K562 (cell line): Measurements from ENCODE around the gene CPT1A. TPM values are rescaled to one million over a fixed set of nuclear protein-coding genes. Genes with fewer than 3 reads are reported as not detected.

Experiments
- ATAC-seq: fragments of 200-7000 bp; cut with Tn5 transposase; 3 replicates; pipeline ENCODE4 v1.9.1; 2020; ENCODE audit warnings: moderate library complexity
- BruUV-seq: library from RNA; stranded (reverse); fragments of 400-500 nt; replicated peaks from 2 replicates; lab custom pipeline; 2021; lab: Mats Ljungman, UMichigan
- CTCF ChIA-PET: fragments of 300-600 bp; formaldehyde crosslinking; extraction: SDS; loops from one replicate; lab custom pipeline; 2021; ENCODE audit warnings: low intra/inter-chr PET ratio; lab: Yijun Ruan, JAX
- POLR2A ChIA-PET: fragments of 300-600, 350-650 bp; sonication (Branson Sonifier 250); formaldehyde crosslinking; extraction: SDS; loops from one replicate; lab custom pipeline; 2021; ENCODE audit warnings: antibody characterized with exemption, inconsistent platforms; lab: Yijun Ruan, JAX
- DNase-seq, 4 experiments: peaks; one replicate each; pipeline versions ENCODE4 v3.0.0 to v3.0.0-alpha.2; 2011 to 2018; ENCODE audit warnings: low spot score in 3 of 4, mixed read lengths in 3 of 4; ENCODE audit errors: extremely low read depth in 1 of 4
- FAIRE-seq: peaks from 2 replicates; lab custom pipeline; 2011; peaks lifted over from hg19 to GRCh38; lab: Jason Lieb, UNC
- H2AFZ ChIP-seq: 2 replicates; pipeline ENCODE4 v1.6.0; 2011; ENCODE audit warnings: low read depth, low read length, control low read depth, inconsistent platforms
- H3K27ac ChIP-seq: fragments of 200-600 bp; 3 replicates; pipeline ENCODE4 v1.8.0; 2011; ENCODE audit warnings: low read depth, mild to moderate bottlenecking, control low read depth, inconsistent platforms, low read length, moderate library complexity, mixed read lengths; ENCODE audit errors: extremely low read depth
- H3K27me3 ChIP-seq, 2 experiments: fragments of 300-600 bp in 1 of 2; 2 replicates in 1 of 2; 3 replicates in 1 of 2; pipeline versions ENCODE4 v1.6.0 to v1.8.0; 2011; ENCODE audit warnings: inconsistent platforms in 2 of 2, low read length in 2 of 2, mild to moderate bottlenecking in 1 of 2, mixed read lengths in 1 of 2, moderate library complexity in 1 of 2; ENCODE audit not compliant: control insufficient read depth in 2 of 2, insufficient read depth in 2 of 2
- H3K36me3 ChIP-seq: fragments of 300-600 bp; 3 replicates; pipeline ENCODE4 v1.8.0; 2011; ENCODE audit warnings: mild to moderate bottlenecking, low read length, inconsistent platforms; ENCODE audit not compliant: control insufficient read depth, insufficient read depth
- H3K4me1 ChIP-seq, 2 experiments: fragments of 200-600 bp in 1 of 2; replicated peaks in 1 of 2; 2 replicates in 1 of 2; 3 replicates in 1 of 2; pipeline versions ENCODE4 v1.5.1 to v1.8.0; 2011; ENCODE audit warnings: inconsistent platforms in 2 of 2, low read length in 2 of 2, mild to moderate bottlenecking in 1 of 2, mixed read lengths in 1 of 2, moderate library complexity in 1 of 2; ENCODE audit not compliant: control insufficient read depth in 2 of 2, insufficient read depth in 2 of 2
- H3K4me2 ChIP-seq: 2 replicates; pipeline ENCODE4 v1.6.1; 2011; ENCODE audit warnings: low read length, control low read depth, inconsistent platforms, mixed read lengths; ENCODE audit not compliant: insufficient read depth
- H3K4me3 ChIP-seq: fragments of 200-600 bp; sonication (generic), shearing (Covaris generic); 2 replicates; pipeline ENCODE4 v1.5.1; 2016; ENCODE audit warnings: control low read depth, inconsistent platforms
- H3K79me2 ChIP-seq: fragments of 200-600 bp; 3 replicates; pipeline ENCODE4 v1.8.0; 2011; ENCODE audit warnings: low read length, inconsistent platforms; ENCODE audit not compliant: control insufficient read depth, insufficient read depth
- H3K9ac ChIP-seq, 2 experiments: 2 replicates each; pipeline versions ENCODE4 v1.6.0 to v1.6.1; 2011; ENCODE audit warnings: low read depth in 2 of 2, low read length in 2 of 2, control low read depth in 1 of 2, inconsistent platforms in 1 of 2, mild to moderate bottlenecking in 1 of 2, mixed read lengths in 1 of 2; ENCODE audit not compliant: insufficient read depth in 1 of 2
- H3K9me1 ChIP-seq: one replicate; pipeline ENCODE4 v1.6.0; 2011; ENCODE audit warnings: inconsistent platforms, mild to moderate bottlenecking, low read length, moderate library complexity; ENCODE audit not compliant: control insufficient read depth, insufficient read depth
- H3K9me3 ChIP-seq: replicated peaks from 2 replicates; pipeline ENCODE4 v1.5.1; 2011; ENCODE audit warnings: low read depth, low read length, inconsistent platforms; ENCODE audit not compliant: control insufficient read depth, insufficient read depth
- H4K20me1 ChIP-seq: replicated peaks from 2 replicates; pipeline ENCODE4 v1.6.1; 2011; ENCODE audit warnings: low read length, inconsistent platforms, mixed read lengths; ENCODE audit not compliant: control insufficient read depth, insufficient read depth
- ATF3 ChIP-seq, 2 experiments: fragments of 450-650 bp in 1 of 2; sonication (generic) in 1 of 2; formaldehyde crosslinking in 1 of 2; IDR thresholded peaks in 1 of 2; conservative IDR thresholded peaks in 1 of 2; 2 replicates each; pipeline versions ENCODE4 v1.6.1 to v1.8.1; 2016 to 2023; ENCODE audit warnings: mild to moderate bottlenecking in 2 of 2, moderate library complexity in 2 of 2, inconsistent platforms in 1 of 2, missing genetic modification reagents in 1 of 2
- HDAC3 ChIP-seq: fragments of 450-650 bp; IDR thresholded peaks from 2 replicates; pipeline ENCODE4 v1.6.1; 2018; ENCODE audit warnings: borderline replicate concordance, mild to moderate bottlenecking, moderate library complexity; ENCODE audit not compliant: partially characterized antibody
- HMBOX1 ChIP-seq: sonication (generic); IDR thresholded peaks from 2 replicates; pipeline ENCODE4 v1.6.1; 2016
- ZEB2 ChIP-seq: fragments of 450-650 bp; IDR thresholded peaks from 2 replicates; pipeline ENCODE4 v1.6.1; 2016
- ZNF696 ChIP-seq: fragments of 250-450 bp; sonication (Bioruptor Pico); conservative IDR thresholded peaks from 2 replicates; pipeline ENCODE4 v1.4.0; 2020; ENCODE audit warnings: mild to moderate bottlenecking, moderate library complexity
- WGBS: fragments of 100-300 bp; shearing (Covaris generic); methylation state at CpG from one replicate; pipeline ENCODE4 v1.1.6; 2016; ENCODE audit warnings: low coverage, mixed read lengths; ENCODE audit not compliant: insufficient coverage; ENCODE audit errors: missing lambda C conversion rate; 5-methylcytosine and 5-hydroxymethylcytosine counted together
- in situ Hi-C: fragments of 300-500 bp; cut with MboI; formaldehyde crosslinking; loops from 4 replicates; pipeline ENCODE4 v1.15.0; 2018; ENCODE audit warnings: inconsistent platforms, mixed read lengths
- intact Hi-C: fragments of 100-400 bp; cut with micrococcal nuclease; formaldehyde crosslinking; loops from 2 replicates; pipeline ENCODE4 v1.14.2; 2022
- polyA plus RNA-seq, 8 experiments: library from polyadenylated mRNA; depleted of rRNA in 4 of 8; stranded (reverse) in 5 of 8; unstranded in 3 of 8; fragments of >200 nt; fragmentation: Nextera tagmentation in 2 of 8; fragmentation: Illumina TruSeq in 1 of 8; extraction: Ambion mirVana in 2 of 8; extraction: Trizol in 1 of 8; gene quantifications; 2 replicates each; pipeline versions ENCODE4 v1.2.1 to v1.2.3, GENCODE V29; 2011 to 2014; ENCODE audit warnings: inconsistent platforms in 1 of 8, missing spikeins in 1 of 8
- total RNA-seq, 7 experiments: library from RNA; depleted of rRNA in 6 of 7; stranded (reverse); fragments of >200 nt in 6 of 7; fragmentation: Illumina TruSeq in 2 of 7; extraction: Trizol in 2 of 7; gene quantifications; 2 replicates each; pipeline versions ENCODE4 v1.2.1 to v1.2.3, GENCODE V29; 2011 to 2021; ENCODE audit warnings: low replicate concordance in 1 of 7

CPT1A gene
- total and polyA plus RNA-seq, 9 of the 15 experiments (the other 6 are each of a cell fraction or from before 2014, with no cell fraction given) = 2.6 to 29.1 (median 12.3) TPM

- FAIRE-seq = no peak
- Histone ChIP-seq H3K36me3 (peaks cover 46% of the 10 kb centered on the region; the same call in 1 of the 3 replicates), H3K4me1 (no peaks in the 10 kb centered on the region), H3K9me3 (no peaks in the 10 kb centered on the region), H3K9me1 (no peaks in the 10 kb centered on the region), H3K4me2 (no peak overlapping the region), H3K27ac (no peak overlapping the region), H3K27me3 (no peaks in the 10 kb centered on the region), H3K4me3 (no peak overlapping the region), H3K79me2 (no peaks in the 10 kb centered on the region), H3K9ac (no peak overlapping the region), H2AFZ (no peak overlapping the region), H4K20me1 (no peaks in the 10 kb centered on the region)
- ChIA-PET POLR2A (no interaction called here), CTCF (no interaction called here)
- TF ChIP-seq ATF3 (IDR thresholded peaks at IDR 0.05) (peak; percentile 76), ATF3 (CRISPR knock-in tag; conservative IDR thresholded peaks at IDR 0.05) (no peak), ZEB2 (no peak), HDAC3 (no peak), ZNF696 (CRISPR knock-in tag) (no peak), HMBOX1 (no peak)
- intact Hi-C loops = no loop called here
- no peak for ATAC-seq
- DNase-seq = no peak
- in situ Hi-C loops = no loop called here
- BruUV-seq = no TSS peak
- 87% methylated on average over 9 of the region's 9 CpGs for WGBS
These were observed 67.5 kb downstream of the CPT1A start for GRCh38 chr11:68774194-68774585.
